Suprapubic skin (tissue), 4 donors: Measurements from ENCODE around the gene S100A3.

Source experiments
- CTCF ChIP-seq, 2 donors: fragments of 200-600 bp in 1 of 2; fragments of 450-650 bp in 1 of 2; sonication (generic) in 1 of 2; IDR thresholded peaks; one replicate each; pipeline ENCODE4 v1.5.1; 2016 to 2019; ENCODE audit warnings: antibody characterized with exemption in 2 of 2, mild to moderate bottlenecking in 1 of 2, moderate library complexity in 1 of 2
- EP300 ChIP-seq: sonication (generic); formaldehyde crosslinking; IDR thresholded peaks from one replicate; pipeline ENCODE4 v1.6.1; 2017; ENCODE audit warnings: antibody characterized with exemption
- POLR2AphosphoS5 ChIP-seq, 3 donors: sonication (generic); formaldehyde crosslinking; IDR thresholded peaks; one replicate each; pipeline ENCODE4 v1.6.1; 2017; ENCODE audit warnings: antibody characterized with exemption in 3 of 3

GRCh38 chr1:153585006-153585405, 35.9 kb upstream of the S100A3 start:
- TF ChIP-seq POLR2AphosphoS5 (IDR thresholded peaks at IDR 0.05) (no peak), CTCF (IDR thresholded peaks at IDR 0.05) (no peak), EP300 (no peak)
